ENCODE measurements around the gene DDX17.
"Not testable (repeated sequence)": the region's sequence is repeated elsewhere in the genome, so short reads cannot be mapped to it uniquely, and the experiment has no call there.

The DDX17 gene

DNA sequence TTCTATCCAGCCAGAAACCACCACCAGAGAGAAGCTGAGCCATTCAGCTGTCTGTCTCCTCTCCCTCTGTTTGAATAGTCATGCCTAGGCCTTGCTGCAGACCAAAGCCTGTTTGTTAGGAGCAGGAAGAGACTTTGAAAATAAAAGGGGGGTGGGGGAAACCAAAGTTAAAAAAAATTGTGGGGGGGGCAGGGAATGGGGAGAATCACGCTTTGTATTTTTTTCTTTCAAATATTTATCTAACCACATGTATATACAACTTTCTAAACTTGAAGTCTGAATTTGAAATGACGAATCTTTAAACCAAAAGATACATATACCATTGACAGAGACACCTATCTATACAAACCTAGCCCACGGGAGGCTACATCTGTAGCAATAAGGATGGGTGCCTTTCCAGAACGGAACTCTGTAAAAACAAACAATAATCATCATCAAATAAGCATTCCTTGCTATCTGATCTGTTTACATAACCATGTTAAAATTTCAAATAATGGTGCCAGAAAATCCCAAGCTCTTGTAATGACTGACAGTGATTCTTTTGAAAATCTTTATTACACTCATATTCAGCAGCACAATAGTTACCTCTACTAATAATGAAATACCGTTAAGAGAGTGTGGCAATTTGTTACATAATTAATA, 14.3 kb downstream of the DDX17 start:
- DNase-seq (ENCODE audit: low spot score): no peak

DNA sequence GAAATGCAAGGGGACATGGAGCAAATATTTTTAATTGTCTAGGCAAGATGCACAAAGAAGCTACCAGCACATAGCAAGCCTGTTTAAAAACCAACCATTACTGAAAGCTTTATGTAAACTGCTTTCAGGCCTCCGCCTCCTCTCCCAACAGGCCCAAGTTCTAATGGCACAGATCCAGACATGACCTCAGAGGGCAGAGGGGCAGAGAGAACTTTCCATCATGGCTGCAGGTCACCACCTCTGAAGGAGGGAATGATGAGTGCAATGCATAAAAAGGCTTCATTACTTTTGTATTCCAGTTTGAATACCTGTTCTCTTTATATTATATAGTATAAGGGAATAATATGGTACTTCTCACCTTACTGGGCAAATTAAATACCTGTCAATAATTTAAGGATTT, 15.2 kb downstream of the DDX17 start:
- DNase-seq (ENCODE audit: low spot score): peak; percentile 58

- DNase-seq (ENCODE audit: low spot score): no peak
Measured at GRCh38 chr22:38490475-38490874, 15.6 kb downstream of the DDX17 start.

GRCh38 chr22:38489561-38490145, 16.5 kb downstream of the DDX17 start:
- no peak for DNase-seq (ENCODE audit: low spot score)

DNA sequence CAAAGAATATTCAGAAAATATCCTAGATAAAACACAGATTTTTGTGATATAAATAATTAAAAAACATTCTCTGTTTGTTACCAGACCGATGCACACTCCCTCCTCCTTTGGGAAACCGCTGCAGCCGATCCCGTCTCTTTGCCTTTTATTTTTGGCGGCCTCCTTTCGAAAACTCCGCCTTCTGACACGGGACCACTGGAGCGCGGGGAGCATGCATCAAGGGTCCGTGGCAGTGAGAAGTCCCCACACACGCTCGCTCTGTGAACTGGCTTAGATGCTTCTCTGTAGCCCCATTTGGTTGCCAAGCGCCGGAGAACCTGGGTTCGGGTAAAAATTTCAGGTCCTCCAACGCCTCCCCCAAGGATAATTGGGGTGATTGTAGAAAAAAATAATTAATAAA, 17.0 kb downstream of the DDX17 start:
- no peak for DNase-seq (ENCODE audit: low spot score)

GRCh38 chr22:38487946-38488345, 18.2 kb downstream of the DDX17 start:
- peak; percentile 39 for DNase-seq (ENCODE audit: low spot score)

- DNase-seq (ENCODE audit: low spot score): no peak
Measured at GRCh38 chr22:38485783-38486182, 20.3 kb downstream of the DDX17 start.

DNA sequence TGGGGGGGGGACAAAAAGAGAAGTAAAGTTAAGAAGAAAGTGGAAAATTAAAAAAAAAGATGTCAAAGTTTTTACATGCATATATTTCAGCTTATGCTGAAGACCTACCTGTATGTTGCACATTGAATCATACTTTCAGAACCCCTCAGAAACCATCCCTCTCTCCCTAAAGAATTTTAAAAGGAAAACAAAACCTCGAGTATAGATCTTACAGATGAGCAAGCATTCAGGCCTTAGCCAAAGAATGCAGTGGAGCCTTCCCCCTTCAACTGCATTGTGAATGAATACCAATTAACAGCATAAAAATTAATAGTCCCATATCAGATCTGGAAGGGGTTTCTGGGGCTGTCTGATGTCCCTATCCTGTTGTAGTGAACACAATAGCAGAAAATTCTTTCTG, 21.9 kb downstream of the DDX17 start:
- no peak for DNase-seq (ENCODE audit: low spot score)

- no peak for DNase-seq (ENCODE audit: low spot score)
Measured at GRCh38 chr22:38482662-38483308, 23.3 kb downstream of the DDX17 start.

- no peak for DNase-seq (ENCODE audit: low spot score)
Measured at GRCh38 chr22:38481871-38482332, 24.2 kb downstream of the DDX17 start.

DNA sequence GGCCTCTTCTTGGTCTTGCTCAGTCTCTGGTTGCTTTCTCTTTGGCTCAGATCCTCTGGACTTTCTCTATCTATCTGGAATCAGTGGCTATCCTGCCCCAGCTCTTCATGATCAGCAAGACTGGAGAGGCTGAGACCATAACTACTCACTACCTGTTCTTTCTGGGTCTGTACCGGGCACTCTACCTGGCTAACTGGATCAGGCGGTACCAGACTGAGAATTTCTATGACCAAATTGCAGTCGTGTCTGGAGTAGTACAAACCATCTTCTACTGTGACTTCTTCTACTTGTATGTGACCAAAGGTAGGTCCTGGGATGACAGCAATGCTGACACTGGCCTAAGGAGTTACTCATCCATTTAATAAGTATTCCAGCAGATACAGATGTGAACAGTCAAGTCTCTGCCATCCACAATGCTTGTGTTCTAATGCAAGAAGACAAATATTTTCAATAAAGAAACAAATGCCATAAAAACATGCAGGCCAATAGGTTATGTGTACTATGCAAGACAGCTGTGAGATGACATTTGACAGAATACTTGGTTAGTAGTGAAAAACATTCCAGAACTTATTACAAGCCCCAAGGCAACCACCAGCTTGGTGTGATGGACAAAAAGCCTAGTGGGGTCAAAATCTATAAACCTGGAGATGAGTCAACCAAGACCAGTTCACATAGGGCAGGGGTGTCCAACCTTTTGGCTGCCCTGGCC, 24.8 kb downstream of the DDX17 start:
- DNase-seq (ENCODE audit: low spot score): no peak

GRCh38 chr22:38479096-38479837, 26.8 kb downstream of the DDX17 start:
- DNase-seq (ENCODE audit: low spot score): no peak

DNA sequence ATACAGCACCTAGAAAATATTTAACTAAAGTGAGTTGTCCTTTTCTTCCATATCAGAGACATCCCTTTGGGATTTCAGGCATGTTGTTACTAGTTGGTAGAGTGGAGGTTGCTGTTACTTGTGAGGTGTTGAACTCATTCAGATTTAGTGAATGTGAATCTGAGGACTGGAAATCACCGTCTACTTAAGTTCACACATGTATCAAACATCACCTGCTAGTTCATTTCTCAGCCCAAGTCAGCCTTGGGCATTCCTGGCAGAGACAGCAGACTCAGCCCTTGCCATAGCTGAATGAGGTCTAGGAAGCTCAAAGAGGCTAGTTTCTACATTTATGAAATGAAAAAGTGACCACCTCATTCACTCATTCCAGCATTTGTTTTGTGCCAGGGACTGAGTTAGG, 28.5 kb downstream of the DDX17 start:
- no peak for DNase-seq (ENCODE audit: low spot score)

- no peak for DNase-seq (ENCODE audit: low spot score)
Measured at GRCh38 chr22:38474003-38474607, 32.0 kb downstream of the DDX17 start.

DNA sequence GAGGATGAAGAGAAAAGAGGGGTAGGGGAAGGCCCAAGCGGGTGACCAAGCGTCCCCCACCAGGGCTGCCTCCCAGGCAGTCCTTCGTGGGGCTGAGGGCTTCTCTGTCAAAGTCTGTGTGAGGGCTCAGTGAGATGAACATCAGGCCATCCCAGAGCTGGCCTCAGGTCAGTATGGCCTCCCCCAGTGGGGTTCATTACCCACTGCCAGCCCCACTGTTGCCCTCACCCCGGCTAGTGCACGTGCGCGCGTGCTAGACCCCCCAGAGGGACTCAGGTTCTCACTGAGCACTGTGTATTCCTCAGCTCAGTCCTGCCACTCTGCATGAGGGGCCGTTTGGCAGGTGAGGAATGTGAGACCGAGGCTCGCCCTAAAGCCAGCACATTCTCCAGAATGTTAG, 34.9 kb downstream of the DDX17 start:
- DNase-seq (ENCODE audit: low spot score): no peak

- DNase-seq (ENCODE audit: low spot score): not testable (repeated sequence)
Measured at GRCh38 chr22:38470179-38470578, 35.9 kb downstream of the DDX17 start.

DNA sequence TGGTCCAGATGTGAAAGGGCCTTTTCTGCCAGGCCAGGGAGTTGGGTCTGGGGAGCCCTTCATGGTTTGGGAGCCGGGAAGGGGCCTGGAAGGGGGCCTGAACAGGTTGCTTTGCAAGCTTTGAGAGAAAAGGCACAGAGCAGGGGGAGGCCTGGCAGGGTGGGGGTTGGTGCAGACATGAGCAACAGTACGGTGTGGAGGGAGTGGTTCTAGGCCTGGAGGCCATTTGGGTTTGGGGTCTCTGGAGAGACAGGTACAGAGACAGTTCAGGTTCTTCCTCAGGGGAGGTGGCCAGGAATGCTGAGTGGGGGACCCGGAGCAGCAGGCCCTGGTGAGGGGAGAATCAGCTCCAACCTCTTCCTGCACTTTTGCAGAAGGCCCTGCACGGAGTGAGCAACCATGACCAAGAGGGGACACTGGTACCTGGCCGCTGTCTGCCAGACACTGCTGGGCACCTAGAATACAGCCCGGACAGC, 36.8 kb downstream of the DDX17 start:
- DNase-seq (ENCODE audit: low spot score): no peak

- DNase-seq (ENCODE audit: low spot score): no peak
Measured at GRCh38 chr22:38468443-38469305, 37.4 kb downstream of the DDX17 start.

- no peak for DNase-seq (ENCODE audit: low spot score)
Measured at GRCh38 chr22:38467904-38468442, 38.1 kb downstream of the DDX17 start, which contains the start of gene KDELR3. Gene KDELR3, plus strand, starts transcription at chr22:38468096. Its CDS starts 138 bp downstream, at chr22:38468234.

GRCh38 chr22:38467438-38467903, 38.6 kb downstream of the DDX17 start:
- DNase-seq (ENCODE audit: low spot score): no peak
